SH-SY5Y (cell line): ENCODE measurements around the gene QDPR.
A peak's percentile ranks its signal among the peaks of the same experiment; 100 is the strongest.

Experiments
- GATA2 ChIP-seq: IDR thresholded peaks from 2 replicates; pipeline ENCODE4 v1.6.1; 2011; ENCODE audit warnings: mild to moderate bottlenecking, low read depth, low read length
- GATA3 ChIP-seq: IDR thresholded peaks from 2 replicates; pipeline ENCODE4 v1.6.1; 2011; ENCODE audit warnings: low read depth, mild to moderate bottlenecking, low read length, moderate library complexity

Gene QDPR

DNA sequence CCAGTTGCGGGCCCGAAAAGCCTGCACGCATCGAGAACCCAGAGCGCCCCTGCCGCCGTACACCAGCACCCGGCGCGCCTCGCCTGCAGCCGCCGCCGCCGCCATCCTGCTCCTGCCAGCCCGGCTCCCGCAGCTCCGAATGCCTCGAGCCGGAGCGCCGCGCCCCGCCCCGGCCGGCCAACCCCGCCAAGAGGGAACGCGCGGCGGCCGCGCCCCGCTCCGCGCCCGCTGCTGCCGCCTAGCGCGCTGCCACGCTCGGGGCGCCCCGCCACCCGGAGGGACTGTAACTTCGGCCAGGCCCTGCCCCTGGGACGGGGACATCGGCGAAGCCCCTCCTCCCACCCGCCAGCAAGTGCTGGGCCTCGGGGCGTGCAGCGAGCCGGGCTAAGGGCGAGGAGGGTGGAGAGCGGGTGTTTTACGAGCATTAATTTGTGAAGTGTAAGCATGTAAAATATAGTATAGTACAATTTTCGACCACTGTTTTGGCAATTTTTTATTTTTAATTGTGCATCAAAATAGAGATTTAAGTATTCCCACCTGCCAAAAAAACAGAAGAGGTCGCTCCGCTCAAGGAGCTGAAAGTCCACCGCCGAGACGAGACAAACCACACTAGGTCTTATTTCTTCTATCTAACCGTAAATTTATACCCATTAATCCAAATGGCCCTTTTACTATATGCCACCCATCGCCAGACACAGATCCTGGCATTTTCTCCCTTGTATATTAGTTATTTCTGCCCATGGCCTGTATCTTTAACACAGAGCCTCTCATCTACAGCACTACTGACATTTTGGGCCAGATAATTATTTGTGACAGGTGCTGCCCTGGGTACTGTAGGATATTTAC lies at the start of gene QDPR:
Gene QDPR (minus strand): TSS at position 141 of the 846 bp plus-strand sequence. CDS start 36 bp downstream, at position 105.
- TF ChIP-seq GATA2 (no peak), GATA3 (no peak)

DNA sequence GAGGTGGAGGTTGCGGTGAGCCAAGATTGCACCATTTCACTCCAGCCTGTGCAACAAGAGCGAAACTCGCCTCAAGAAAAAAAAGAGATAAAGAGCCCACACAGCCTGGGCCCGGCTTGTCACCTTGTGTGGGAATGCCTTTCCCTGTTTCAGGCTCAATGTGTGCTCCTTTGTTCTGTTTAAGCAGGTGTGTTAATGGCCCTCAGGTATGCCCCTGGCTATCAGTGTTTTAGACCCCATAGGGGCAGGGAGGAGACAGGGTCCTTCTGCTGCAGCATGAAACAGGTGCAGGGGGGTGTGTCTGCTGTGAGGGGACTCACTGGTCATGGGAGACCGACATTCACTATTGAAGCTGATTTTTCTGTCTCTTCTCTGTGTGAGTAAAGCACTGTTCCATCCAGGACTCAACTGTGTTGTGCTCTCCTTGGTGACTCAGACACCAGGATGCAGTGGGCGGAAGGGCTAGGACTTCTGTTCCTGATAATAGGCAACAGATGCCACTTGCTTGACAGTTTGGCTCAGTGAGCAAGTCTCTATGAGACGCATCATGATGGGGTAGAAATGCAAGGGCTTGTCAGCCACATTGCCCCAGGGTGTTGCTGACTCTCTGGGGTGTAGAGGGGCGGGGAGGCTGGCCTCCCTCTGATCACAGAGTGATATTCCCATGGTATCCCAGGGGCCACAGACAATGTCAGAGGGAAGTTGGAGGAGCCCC lies 49.5 kb upstream of the QDPR start:
- TF ChIP-seq GATA2 (no peak), GATA3 (no peak)

DNA sequence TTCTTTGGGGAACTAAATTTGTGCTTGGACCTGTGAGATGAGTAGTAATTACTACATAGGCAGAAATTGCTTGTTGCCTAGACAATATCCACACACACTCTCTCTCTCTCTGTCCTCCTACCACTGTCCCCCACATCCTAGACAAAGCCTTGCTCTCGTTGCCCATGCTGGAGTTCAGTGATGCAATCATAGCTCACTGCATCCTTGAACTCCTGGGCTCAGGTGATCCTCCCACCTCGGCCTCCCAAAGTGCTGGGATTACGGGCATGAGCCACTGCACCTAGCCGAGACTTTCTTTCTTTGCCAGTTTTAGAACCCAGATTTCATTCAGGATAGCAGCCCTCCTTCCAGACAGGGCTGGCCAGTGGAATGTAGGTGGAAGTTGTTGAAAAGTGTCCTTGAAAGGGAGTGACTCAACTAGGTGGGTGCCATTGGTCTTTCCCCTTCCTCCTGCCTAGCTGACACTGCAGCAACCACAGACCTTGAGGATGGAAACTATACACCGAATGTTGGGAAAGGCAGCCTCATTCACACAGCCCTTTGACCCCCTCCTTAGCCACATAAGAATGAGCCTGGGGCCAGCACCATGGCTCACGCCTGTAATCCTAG lies 48.3 kb upstream of the QDPR start:
- TF ChIP-seq GATA2 (no peak), GATA3 (no peak)

DNA sequence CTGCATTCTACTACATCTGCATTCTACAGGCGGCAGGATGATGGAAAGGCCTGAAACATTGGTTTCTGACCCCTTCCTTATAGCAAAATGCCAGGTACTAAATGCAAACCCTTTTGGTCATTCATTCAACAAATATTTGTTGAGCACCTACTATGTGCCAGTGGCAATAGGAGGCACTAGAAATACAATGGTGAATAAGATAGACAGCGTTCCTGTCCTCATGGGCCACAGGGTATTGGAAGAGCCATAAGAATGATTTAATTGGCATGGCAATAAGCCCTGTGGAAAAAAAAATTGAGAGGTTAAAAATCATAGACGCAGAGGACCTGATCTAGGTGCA lies 47.8 kb upstream of the QDPR start:
- TF ChIP-seq GATA2 (no peak), GATA3 (no peak)

DNA sequence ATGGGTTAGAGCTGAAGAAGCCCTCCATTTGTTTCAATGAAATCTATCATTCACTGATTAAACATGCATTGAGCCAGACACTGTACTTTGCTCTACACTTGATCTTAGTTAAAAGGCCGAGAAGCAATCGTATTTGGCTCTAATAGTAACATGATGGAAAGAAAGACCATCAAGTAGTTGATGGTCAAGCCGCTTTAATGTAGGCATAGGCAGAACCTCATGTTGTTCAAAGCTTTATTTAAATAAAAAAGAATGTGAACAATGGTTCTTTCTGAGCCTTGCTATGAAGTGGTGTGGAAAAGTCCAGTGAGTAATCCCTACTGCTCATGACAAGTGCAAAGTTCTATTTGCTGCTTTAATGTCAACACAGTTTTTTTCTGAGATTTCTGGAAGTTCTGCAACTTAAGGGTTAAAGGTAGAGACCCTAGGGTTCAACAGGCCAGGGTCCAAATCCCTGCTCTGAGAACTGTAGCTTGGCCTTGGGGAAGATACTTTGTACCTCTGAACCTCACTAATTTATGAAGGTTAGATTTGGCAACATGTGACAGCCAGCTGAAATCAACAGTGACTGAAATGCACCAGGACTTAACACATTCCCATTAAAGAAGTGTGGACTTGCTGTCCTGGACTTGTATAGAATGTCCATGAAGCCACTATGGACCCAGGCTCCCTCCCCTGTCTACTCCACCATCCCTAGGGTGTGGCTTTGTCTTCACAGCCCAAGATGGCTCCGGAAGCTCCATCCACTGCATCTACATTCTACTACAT lies 47.2 kb upstream of the QDPR start:
- TF ChIP-seq GATA3 (no peak), GATA2 (no peak)

DNA sequence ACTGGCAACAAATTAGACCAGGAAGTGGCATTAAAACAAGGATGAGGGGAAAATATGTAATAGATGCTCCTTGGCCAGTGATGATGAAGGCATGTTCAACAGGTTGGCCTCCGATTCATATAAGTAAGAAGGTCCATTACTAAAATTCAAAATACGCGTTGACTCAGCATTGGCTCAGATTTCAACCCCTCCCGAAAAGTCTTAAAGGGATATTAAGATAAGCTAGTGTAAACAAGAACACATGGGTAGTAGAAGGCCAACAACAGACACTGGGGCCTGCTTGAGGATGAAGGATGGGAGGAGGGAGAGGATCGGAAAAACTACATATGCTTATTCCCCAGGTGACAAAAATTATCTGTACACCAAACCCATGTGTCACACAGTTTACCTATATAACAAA lies 46.0 kb upstream of the QDPR start:
- TF ChIP-seq GATA2 (no peak), GATA3 (no peak)

DNA sequence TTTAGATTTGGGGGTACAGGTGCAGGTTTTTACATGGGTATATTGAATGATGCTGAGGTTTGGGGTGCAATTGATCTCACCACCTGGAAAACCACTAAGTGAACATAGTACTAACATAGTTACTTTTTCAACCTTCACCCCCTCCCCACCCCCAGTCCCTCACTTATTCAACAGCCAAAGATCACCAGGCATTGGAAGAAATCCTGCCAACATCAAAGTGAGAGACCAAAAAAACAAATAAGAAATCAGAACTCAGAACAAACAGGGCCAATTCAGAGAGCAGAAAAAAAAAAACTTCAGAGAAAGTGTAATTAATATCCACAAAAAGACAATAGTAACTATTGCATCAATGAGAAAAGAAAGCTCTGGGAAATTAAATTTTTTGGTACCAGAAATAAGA lies 44.6 kb upstream of the QDPR start:
- TF ChIP-seq GATA2: no peak
- no peak for TF ChIP-seq GATA3

DNA sequence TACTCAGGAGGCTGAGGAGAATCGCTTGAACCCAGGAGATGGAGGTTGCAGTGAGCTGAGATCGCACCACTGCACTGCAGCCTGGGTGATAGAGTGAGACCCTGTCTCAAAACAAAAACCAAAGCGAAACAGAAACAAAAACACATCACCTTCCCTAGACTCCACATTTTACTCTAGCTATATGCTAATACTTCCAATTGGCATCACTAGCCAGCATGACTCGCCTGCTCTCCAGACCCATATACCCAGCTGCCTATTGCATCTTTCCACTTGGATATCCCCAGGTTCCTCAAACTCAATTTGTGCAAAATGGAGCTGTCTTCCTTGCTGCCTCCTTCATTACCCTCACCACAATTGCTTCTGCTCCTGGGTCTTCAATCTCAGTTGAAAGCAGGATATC lies 42.7 kb upstream of the QDPR start:
- TF ChIP-seq GATA3: no peak
- TF ChIP-seq GATA2: no peak

DNA sequence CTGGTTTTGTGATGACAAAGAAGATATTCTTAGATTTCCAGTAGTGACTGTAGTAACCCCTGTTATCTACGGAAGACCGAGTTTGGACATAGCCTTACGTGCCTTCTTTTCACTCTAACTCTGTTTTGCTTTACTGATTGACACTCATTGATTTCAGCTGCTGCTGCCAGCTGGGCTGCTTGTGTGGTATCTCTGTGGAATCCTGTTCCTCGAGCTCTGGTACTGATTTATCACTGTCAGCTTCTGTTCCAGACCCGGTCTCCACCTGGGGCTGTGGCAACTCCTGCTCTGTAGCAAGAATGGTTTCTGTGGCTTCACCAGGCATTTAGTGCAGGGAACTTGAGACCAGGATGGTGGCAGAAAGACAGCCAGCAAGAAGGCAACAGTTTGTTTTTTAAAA lies 40.5 kb upstream of the QDPR start:
- TF ChIP-seq GATA2 (peak; percentile 67; the same call in 1 of the 2 replicates), GATA3 (peak; percentile 31; the same call in 1 of the 2 replicates)

DNA sequence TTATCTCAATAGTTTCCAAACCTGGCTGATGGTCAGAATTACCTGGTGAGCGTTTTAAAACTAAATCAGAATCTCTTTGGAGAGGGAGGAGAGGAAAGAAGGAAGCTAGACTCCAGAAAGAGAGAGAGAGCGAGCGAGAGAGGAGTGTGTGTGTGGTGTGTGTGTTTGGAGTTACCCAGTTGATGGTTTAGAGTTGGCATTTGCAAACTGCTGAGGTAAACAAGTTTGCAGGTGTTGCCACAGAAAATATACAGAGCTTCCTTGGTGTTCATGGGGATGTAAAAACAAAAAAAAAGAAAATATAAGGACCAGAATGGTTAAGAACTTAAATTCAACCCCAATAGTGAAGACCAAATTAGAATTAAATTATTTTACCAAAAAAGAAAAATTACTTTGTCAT lies 38.7 kb upstream of the QDPR start:
- TF ChIP-seq GATA2 (no peak), GATA3 (no peak)

DNA sequence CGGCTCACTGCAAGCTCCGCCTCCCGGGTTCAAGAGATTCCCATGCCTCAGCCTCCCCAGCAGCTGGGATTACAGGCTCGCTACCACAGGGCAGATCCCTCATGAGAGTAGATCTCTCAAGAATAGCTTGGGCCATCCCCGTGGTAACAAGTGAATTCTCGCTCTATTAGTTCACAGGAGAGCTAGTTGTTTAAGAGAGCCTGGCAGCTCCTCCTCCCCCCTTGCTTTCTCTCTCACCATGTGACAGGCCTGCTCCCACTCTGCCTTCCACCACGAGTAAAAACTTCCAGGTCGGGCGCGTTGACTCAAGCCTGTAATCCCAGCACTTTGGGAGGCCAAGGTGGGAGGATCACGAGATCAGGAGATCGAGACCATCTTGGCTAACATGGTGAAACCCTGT lies 34.8 kb upstream of the QDPR start:
- TF ChIP-seq GATA3 (no peak), GATA2 (no peak)

DNA sequence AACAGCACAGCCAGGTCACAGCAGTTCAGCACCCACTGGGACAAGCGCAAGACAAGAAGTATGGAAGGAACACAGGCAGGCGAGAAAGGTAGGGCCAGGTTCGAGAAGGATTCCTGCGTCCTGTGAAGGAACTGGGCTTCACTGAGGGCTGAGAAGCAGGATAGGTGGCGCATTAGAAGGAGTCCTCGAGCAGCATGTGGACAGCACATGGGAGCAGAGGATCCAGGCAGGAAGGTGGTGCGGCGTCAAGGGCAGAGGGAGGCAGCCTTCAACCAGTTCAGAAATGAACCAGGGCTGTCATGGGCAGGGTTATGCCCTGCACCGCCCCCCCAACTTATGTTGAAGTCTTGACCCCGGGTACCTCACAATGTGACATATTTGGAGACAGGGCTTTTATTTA lies 34.3 kb upstream of the QDPR start:
- TF ChIP-seq GATA3 (no peak), GATA2 (no peak)

DNA sequence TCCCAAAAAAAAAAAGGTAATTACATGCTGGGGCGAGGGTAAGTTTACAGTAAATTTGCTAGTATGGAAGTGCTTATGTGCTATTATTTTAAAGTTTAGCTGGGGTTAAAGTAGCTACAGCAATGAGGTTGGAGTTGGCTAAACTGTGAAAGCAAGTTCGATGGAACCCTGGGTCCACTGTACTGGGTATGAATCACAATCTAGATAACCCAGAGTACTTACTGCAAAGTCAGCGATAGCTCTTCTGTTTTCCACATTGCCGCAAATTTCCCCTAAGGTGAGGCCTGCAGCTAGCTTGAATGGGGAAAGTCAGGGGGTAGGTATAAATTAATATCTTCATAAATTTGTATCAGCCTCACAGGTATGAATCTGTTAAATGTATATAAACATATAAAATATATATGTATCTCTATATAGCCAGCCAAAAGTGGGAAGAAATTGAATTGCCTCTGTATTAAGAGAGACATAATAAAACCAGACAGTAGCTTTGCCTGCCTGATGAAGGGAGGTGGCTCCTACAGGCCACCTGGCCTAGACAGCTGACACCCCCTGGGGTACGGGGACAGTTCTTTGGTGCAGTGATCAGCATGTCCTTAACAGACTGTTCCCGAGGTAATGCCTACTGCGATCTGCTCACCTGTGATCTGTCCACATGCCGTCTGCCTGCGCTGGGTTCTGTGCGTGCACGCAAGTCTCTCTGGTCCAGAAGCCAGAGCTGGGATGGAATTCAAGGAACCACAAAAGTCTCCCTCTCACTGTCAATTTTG lies 33.7 kb upstream of the QDPR start:
- TF ChIP-seq GATA3: no peak
- TF ChIP-seq GATA2: no peak

DNA sequence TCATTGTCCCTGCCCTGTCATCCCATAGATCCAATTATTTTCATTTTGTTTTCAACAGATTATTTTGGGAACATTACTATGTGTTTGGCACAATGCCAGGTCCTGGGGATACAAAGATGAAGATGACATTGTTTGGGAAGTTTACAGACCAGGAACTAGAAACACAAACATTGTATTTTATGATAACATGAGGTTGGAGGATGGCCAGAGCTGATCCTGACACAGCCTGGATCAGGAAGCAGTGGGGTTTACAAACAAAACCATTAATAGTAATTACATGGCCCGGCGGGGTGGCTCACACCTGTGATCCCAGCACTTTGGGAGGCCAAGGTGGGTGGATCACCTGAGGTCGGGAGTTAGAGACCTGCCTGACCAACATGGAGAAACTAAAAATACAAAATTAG lies 32.9 kb upstream of the QDPR start:
- TF ChIP-seq GATA2: no peak
- TF ChIP-seq GATA3: no peak
